Measurements from ENCODE around the gene PPP1R3C. TPM values are rescaled to one million over a fixed set of nuclear protein-coding genes. Genes with fewer than 3 reads are reported as not detected.

PPP1R3C gene
- total RNA-seq (2014; rRNA removed; shearing (Covaris generic)), result not detected in 2 replicates

GRCh38 chr10:91632671-91633550 is at the start of gene PPP1R3C:
TSS of gene PPP1R3C (minus strand) at chr10:91633071. CDS start at chr10:91632969, 102 bp downstream.

Other genes starting within 250 kb of the PPP1R3C start
- gene HECTD2, start 222.7 kb downstream of the PPP1R3C start, total RNA-seq (2014; rRNA removed; shearing (Covaris generic)), result 2.2 and 3.2 TPM in 2 replicates
- 17.1 and 18.9 TPM in 2 replicates for gene TNKS2, start 165.4 kb upstream of the PPP1R3C start, total RNA-seq (2014; rRNA removed; shearing (Covaris generic))

Data from A375 (cell line).